Measurements from ENCODE around the gene ABHD2.

DNA sequence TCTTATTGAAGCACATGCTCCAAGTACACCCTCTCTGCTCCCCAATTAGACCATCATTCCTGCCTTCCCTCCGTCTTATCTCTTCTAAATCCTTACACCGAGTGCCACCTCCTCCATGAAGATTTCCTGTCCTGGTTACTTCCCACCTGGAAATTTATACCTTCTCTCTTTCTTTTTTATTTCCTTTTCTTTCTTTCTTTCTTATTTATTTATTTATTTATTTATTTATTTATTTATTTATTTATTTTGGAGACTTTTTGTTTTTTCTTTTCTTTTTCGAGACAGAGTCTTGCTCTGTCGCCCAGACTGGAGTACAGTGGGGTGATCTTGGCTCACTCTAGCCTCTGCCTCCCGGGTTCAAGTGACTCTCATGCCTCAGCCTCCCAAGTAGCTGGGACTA lies 45.9 kb upstream of the ABHD2 start:
- TF ChIP-seq, protein P1, sequence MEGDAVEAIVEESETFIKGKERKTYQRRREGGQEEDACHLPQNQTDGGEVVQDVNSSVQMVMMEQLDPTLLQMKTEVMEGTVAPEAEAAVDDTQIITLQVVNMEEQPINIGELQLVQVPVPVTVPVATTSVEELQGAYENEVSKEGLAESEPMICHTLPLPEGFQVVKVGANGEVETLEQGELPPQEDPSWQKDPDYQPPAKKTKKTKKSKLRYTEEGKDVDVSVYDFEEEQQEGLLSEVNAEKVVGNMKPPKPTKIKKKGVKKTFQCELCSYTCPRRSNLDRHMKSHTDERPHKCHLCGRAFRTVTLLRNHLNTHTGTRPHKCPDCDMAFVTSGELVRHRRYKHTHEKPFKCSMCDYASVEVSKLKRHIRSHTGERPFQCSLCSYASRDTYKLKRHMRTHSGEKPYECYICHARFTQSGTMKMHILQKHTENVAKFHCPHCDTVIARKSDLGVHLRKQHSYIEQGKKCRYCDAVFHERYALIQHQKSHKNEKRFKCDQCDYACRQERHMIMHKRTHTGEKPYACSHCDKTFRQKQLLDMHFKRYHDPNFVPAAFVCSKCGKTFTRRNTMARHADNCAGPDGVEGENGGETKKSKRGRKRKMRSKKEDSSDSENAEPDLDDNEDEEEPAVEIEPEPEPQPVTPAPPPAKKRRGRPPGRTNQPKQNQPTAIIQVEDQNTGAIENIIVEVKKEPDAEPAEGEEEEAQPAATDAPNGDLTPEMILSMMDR (IDR thresholded peaks at IDR 0.05), result no peak
- TF ChIP-seq POLR2A (IDR thresholded peaks at IDR 0.05), result no peak

Data from adrenal gland (tissue), 5 donors.